GM12878 (cell line): Measurements from ENCODE around the gene TTLL8. TPM values are rescaled to one million over a fixed set of nuclear protein-coding genes. Genes with fewer than 3 reads are reported as not detected.

Experiments
- ATAC-seq: fragments of 200-7000 bp; cut with Tn5 transposase; 3 replicates; pipeline ENCODE4 v1.9.1; 2020; ENCODE audit warnings: mild to moderate bottlenecking, moderate library complexity
- BruUV-seq: library from RNA; stranded (reverse); fragments of 400-500 nt; replicated peaks from 2 replicates; lab custom pipeline; 2021; lab: Mats Ljungman, UMichigan
- CTCF ChIA-PET: fragments of 300-600 bp; sonication (Branson Sonifier 250); formaldehyde crosslinking; extraction: SDS; loops from one replicate; lab custom pipeline; 2021; ENCODE audit warnings: inconsistent platforms; lab: Yijun Ruan, JAX
- POLR2A ChIA-PET: fragments of 350-600 bp; formaldehyde crosslinking; extraction: SDS; loops from one replicate; lab custom pipeline; 2021; ENCODE audit warnings: inconsistent platforms; lab: Charles Lee
- RAD21 ChIA-PET: fragments of 300-600 bp; sonication (Branson Sonifier 250); formaldehyde crosslinking; loops from one replicate; lab custom pipeline; 2023; ENCODE audit warnings: antibody characterized with exemption; ENCODE audit not compliant: unreplicated experiment; lab: Charles Lee
- SMC1A ChIA-PET: fragments of 300-600 bp; sonication (Branson Sonifier 250); formaldehyde crosslinking; loops from one replicate; lab custom pipeline; 2023; ENCODE audit not compliant: unreplicated experiment, uncharacterized antibody; lab: Charles Lee
- DNase-seq: peaks from one replicate; pipeline ENCODE4 v3.0.0-alpha.2; 2011; ENCODE audit warnings: low read depth, low spot score
- FAIRE-seq: peaks from 3 replicates; lab custom pipeline; 2011; peaks lifted over from hg19 to GRCh38; lab: Jason Lieb, UNC
- H2AFZ ChIP-seq: 2 replicates; pipeline ENCODE4 v1.6.0; 2011; ENCODE audit warnings: low read depth, low read length, control low read depth; ENCODE audit not compliant: control insufficient read depth
- H3K27ac ChIP-seq: 2 replicates; pipeline ENCODE4 v1.5.1; 2011; ENCODE audit warnings: control low read depth; ENCODE audit not compliant: control insufficient read depth, insufficient read depth
- H3K27me3 ChIP-seq, 2 experiments: replicated peaks in 1 of 2; 2 replicates each; pipeline versions ENCODE4 v1.6.0 to v1.6.1; 2011; ENCODE audit warnings: low read length in 1 of 2; ENCODE audit not compliant: control insufficient read depth in 2 of 2, insufficient read depth in 2 of 2
- H3K36me3 ChIP-seq, 2 experiments: 2 replicates each; pipeline ENCODE4 v1.5.1; 2011; ENCODE audit warnings: low read length in 1 of 2; ENCODE audit not compliant: control insufficient read depth in 2 of 2, insufficient read depth in 2 of 2
- H3K4me1 ChIP-seq: 2 replicates; pipeline ENCODE4 v1.6.1; 2011; ENCODE audit warnings: mild to moderate bottlenecking, low read length, moderate library complexity, mixed read lengths; ENCODE audit not compliant: control insufficient read depth, insufficient read depth
- H3K4me2 ChIP-seq: 2 replicates; pipeline ENCODE4 v1.6.0; 2011; ENCODE audit warnings: control low read depth; ENCODE audit not compliant: control insufficient read depth, insufficient read depth
- H3K4me3 ChIP-seq: fragments of 200-600 bp; sonication (generic); 2 replicates; pipeline ENCODE4 v1.5.1; 2016
- H3K79me2 ChIP-seq: 2 replicates; pipeline ENCODE4 v1.6.0; 2011; ENCODE audit warnings: low read length; ENCODE audit not compliant: control insufficient read depth, insufficient read depth
- H3K9ac ChIP-seq: 2 replicates; pipeline ENCODE4 v1.8.0; 2011; ENCODE audit warnings: low read length, control low read depth, mixed read lengths; ENCODE audit not compliant: control insufficient read depth, insufficient read depth
- H3K9me3 ChIP-seq: replicated peaks from 3 replicates; pipeline ENCODE4 v1.5.1; 2011; ENCODE audit warnings: mild to moderate bottlenecking, low read length; ENCODE audit not compliant: control insufficient read depth, insufficient read depth
- H4K20me1 ChIP-seq: 2 replicates; pipeline ENCODE4 v1.6.0; 2011; ENCODE audit not compliant: control insufficient read depth, insufficient read depth
- EZH2 ChIP-seq: IDR thresholded peaks from 2 replicates; pipeline ENCODE4 v1.6.1; 2012; ENCODE audit warnings: low read depth, mild to moderate bottlenecking, control low read depth, inconsistent platforms, low read length, borderline replicate concordance; ENCODE audit not compliant: control insufficient read depth
- FOXK2 ChIP-seq: fragments of 450-650 bp; IDR thresholded peaks from 2 replicates; pipeline ENCODE4 v1.6.1; 2017; ENCODE audit warnings: mild to moderate bottlenecking, moderate library complexity
- IKZF2 ChIP-seq, 2 experiments: fragments of 450-650 bp; IDR thresholded peaks; 2 replicates each; pipeline ENCODE4 v1.6.1; 2017; ENCODE audit warnings: mild to moderate bottlenecking in 2 of 2, moderate library complexity in 2 of 2
- NR2F1 ChIP-seq: fragments of 450-650 bp; conservative IDR thresholded peaks from 2 replicates; pipeline ENCODE4 v1.6.1; 2017; ENCODE audit warnings: mild to moderate bottlenecking
- USF2 ChIP-seq: IDR thresholded peaks from 2 replicates; pipeline ENCODE4 v1.6.1; 2011; ENCODE audit warnings: low read depth, low read length, improper control_type of control experiment, borderline replicate concordance
- ZNF217 ChIP-seq: fragments of 450-650 bp; IDR thresholded peaks from 2 replicates; pipeline ENCODE4 v1.6.1; 2017; ENCODE audit warnings: antibody characterized with exemption, mild to moderate bottlenecking
- WGBS: methylation state at CpG from one replicate; pipeline ENCODE4 v1.1.6; 2016; ENCODE audit warnings: low lambda C conversion rate; ENCODE audit not compliant: insufficient replicate concordance, insufficient coverage; ENCODE audit errors: missing lambda C conversion rate; 5-methylcytosine and 5-hydroxymethylcytosine counted together
- in situ Hi-C: fragments of 300-500 bp; cut with MboI; formaldehyde crosslinking; loops from 9 replicates; pipeline ENCODE4 v1.14.3; 2018; ENCODE audit warnings: mixed read lengths
- intact Hi-C: fragments of 100-400 bp; cut with micrococcal nuclease; formaldehyde crosslinking; loops from one replicate; pipeline ENCODE4 v1.14.2; 2022; ENCODE audit not compliant: unreplicated experiment
- polyA plus RNA-seq, 11 experiments: library from polyadenylated mRNA; depleted of rRNA in 4 of 11; unstranded in 6 of 11; stranded (reverse) in 5 of 11; fragments of >200 nt; fragmentation: Nextera tagmentation in 4 of 11; fragmentation: Illumina TruSeq in 1 of 11; extraction: Ambion mirVana in 4 of 11; extraction: Trizol in 1 of 11; gene quantifications; 1 replicate in 1 of 11; 2 replicates in 10 of 11; pipeline versions ENCODE4 v1.2.1 to v1.2.3, GENCODE V29; 2011 to 2016; ENCODE audit warnings: inconsistent platforms in 2 of 11, missing spikeins in 2 of 11, low read depth in 1 of 11
- total RNA-seq, 4 experiments: library from RNA; depleted of rRNA in 3 of 4; stranded (reverse); fragments of >200 nt in 3 of 4; fragmentation: Illumina TruSeq in 1 of 4; extraction: Trizol in 1 of 4; gene quantifications; 2 replicates each; pipeline versions ENCODE4 v1.2.1 to v1.2.3, GENCODE V29; 2013 to 2021

TTLL8 gene
- total and polyA plus RNA-seq, 10 of the 15 experiments (the other 5 are each of a cell fraction or from before 2014, with no cell fraction given) = not detected

GRCh38 chr22:50082961-50083461, 24.9 kb upstream of the TTLL8 start:
- ChIA-PET CTCF (no interaction called here), SMC1A (no interaction called here), RAD21 (no interaction called here), POLR2A (no interaction called here)
- no peaks in the 10 kb centered on the region for H3K36me3 ChIP-seq
- H3K4me1 ChIP-seq = no peaks in the 10 kb centered on the region
- H3K27ac ChIP-seq = no peak overlapping the region
- no peaks in the 10 kb centered on the region for H3K79me2 ChIP-seq
- in situ Hi-C loops = no loop called here
- H3K9me3 ChIP-seq = peaks cover 9% of the 10 kb centered on the region; the same call in 1 of the 3 replicates
- FAIRE-seq (no peak), DNase-seq (no peak), ATAC-seq (no peak)
- no peaks in the 10 kb centered on the region for H4K20me1 ChIP-seq
- BruUV-seq = no TSS peak
- intact Hi-C loops = no loop called here
- H3K9ac ChIP-seq = no peak overlapping the region
- TF ChIP-seq IKZF2 (IDR thresholded peaks at IDR 0.05) (no peak), USF2 (no peak)
- peaks cover 1 to 2% of the 10 kb centered on the region in 2 experiments; a peak in 2 of 4 replicates for H3K27me3 ChIP-seq
- H3K4me3 ChIP-seq = no peak overlapping the region
- WGBS = 62% methylated on average over 21 of the region's 21 CpGs
- H3K4me2 ChIP-seq = no peak overlapping the region
- no peak overlapping the region for H2AFZ ChIP-seq

GRCh38 chr22:50082197-50082715, 24.2 kb upstream of the TTLL8 start:
- intact Hi-C loops = no loop called here
- WGBS = 44% methylated on average over 10 of the region's 18 CpGs
- POLR2A ChIA-PET = no interaction called here

More at GRCh38 chr22:50082197-50082715, 24.2 kb upstream of the TTLL8 start:
- ATAC-seq = no peak
- H3K4me1 ChIP-seq = no peaks in the 10 kb centered on the region
- no peak for DNase-seq
- no peaks in the 10 kb centered on the region for H3K36me3 ChIP-seq
- no peak overlapping the region for H3K4me3 ChIP-seq
- H3K9ac ChIP-seq = no peak overlapping the region
- no TSS peak for BruUV-seq
- in situ Hi-C loops = no loop called here
- H3K4me2 ChIP-seq = no peak overlapping the region
- ChIA-PET SMC1A (no interaction called here), RAD21 (no interaction called here), CTCF (no interaction called here)
- no peak overlapping the region for H2AFZ ChIP-seq
- peaks cover 1 to 2% of the 10 kb centered on the region in 2 experiments; a peak in 2 of 4 replicates for H3K27me3 ChIP-seq
- no peak for FAIRE-seq
- no peak overlapping the region for H3K27ac ChIP-seq
- TF ChIP-seq NR2F1 (no peak), EZH2 (no peak), ZNF217 (no peak), FOXK2 (no peak)
- no peaks in the 10 kb centered on the region for H3K79me2 ChIP-seq
- H3K9me3 ChIP-seq = peaks cover 5% of the 10 kb centered on the region; the same call in 1 of the 3 replicates
- no peaks in the 10 kb centered on the region for H4K20me1 ChIP-seq
